ENCODE data around the gene ERCC5.

The ERCC5 gene

GRCh38 chr13:102897371-102898138 is 51.7 kb downstream of the ERCC5 start:
- DNase-seq: no peak

- DNase-seq: no peak
Observed at GRCh38 chr13:102900193-102900608, 54.4 kb downstream of the ERCC5 start.

- DNase-seq: no peak
Observed at GRCh38 chr13:102901056-102901455, 55.2 kb downstream of the ERCC5 start.

- DNase-seq: no peak
Observed at GRCh38 chr13:102901615-102902305, 55.9 kb downstream of the ERCC5 start.

- no peak for DNase-seq
Observed at GRCh38 chr13:102902789-102903347, 57.0 kb downstream of the ERCC5 start.

GRCh38 chr13:102903659-102904407 is 58.0 kb downstream of the ERCC5 start:
- DNase-seq: peak; percentile 46

GRCh38 chr13:102904408-102904862 is 58.6 kb downstream of the ERCC5 start:
- no peak for DNase-seq

- DNase-seq: no peak
Observed at GRCh38 chr13:102905905-102906771, 60.3 kb downstream of the ERCC5 start.

GRCh38 chr13:102907016-102907756 is 61.4 kb downstream of the ERCC5 start:
- DNase-seq: no peak

GRCh38 chr13:102907886-102908515 is 62.2 kb downstream of the ERCC5 start:
- DNase-seq: no peak

GRCh38 chr13:102909971-102910370 is 64.1 kb downstream of the ERCC5 start:
- no peak for DNase-seq

- no peak for DNase-seq
Observed at GRCh38 chr13:102911336-102911735, 65.5 kb downstream of the ERCC5 start.

GRCh38 chr13:102912599-102912998 is 66.8 kb downstream of the ERCC5 start:
- no peak for DNase-seq

- peak; percentile 7 for DNase-seq
Observed at GRCh38 chr13:102913914-102914313, 68.1 kb downstream of the ERCC5 start.

GRCh38 chr13:102914339-102914930 is 68.6 kb downstream of the ERCC5 start:
- DNase-seq: no peak

- DNase-seq: no peak
Observed at GRCh38 chr13:102915393-102915930, 69.6 kb downstream of the ERCC5 start.

GRCh38 chr13:102917019-102917418 is 71.2 kb downstream of the ERCC5 start:
- DNase-seq: no peak

GRCh38 chr13:102922184-102922583 is 76.4 kb downstream of the ERCC5 start:
- no peak for DNase-seq
